Adipocyte (in vitro differentiated cells): ENCODE data around the gene NMRK2.

Experiments used
- DNase-seq: peaks from one replicate; pipeline ENCODE4 v3.0.0-alpha.2; 2015; ENCODE audit warnings: low read depth
- H3K27me3 ChIP-seq: replicated peaks from 2 replicates; pipeline ENCODE4 v1.7.0; 2013; ENCODE audit warnings: mild to moderate bottlenecking, low read length, moderate library complexity; ENCODE audit not compliant: control insufficient read depth, insufficient read depth
- H3K36me3 ChIP-seq: 2 replicates; pipeline ENCODE4 v1.7.0; 2013; ENCODE audit warnings: low read length, mild to moderate bottlenecking, moderate library complexity; ENCODE audit not compliant: control insufficient read depth, insufficient read depth, severe bottlenecking
- H3K4me1 ChIP-seq: 2 replicates; pipeline ENCODE4 v1.7.0; 2013; ENCODE audit warnings: mild to moderate bottlenecking, low read length, moderate library complexity; ENCODE audit not compliant: control insufficient read depth, insufficient read depth
- H3K4me3 ChIP-seq: 2 replicates; pipeline ENCODE4 v1.7.0; 2013; ENCODE audit warnings: mild to moderate bottlenecking, low read length, moderate library complexity
- H3K9ac ChIP-seq: 2 replicates; pipeline ENCODE4 v1.7.0; 2013; ENCODE audit warnings: mild to moderate bottlenecking, low read length, moderate library complexity
- H3K9me3 ChIP-seq: 2 replicates; pipeline ENCODE4 v1.7.0; 2013; ENCODE audit warnings: mild to moderate bottlenecking, low read length, moderate library complexity; ENCODE audit not compliant: control insufficient read depth

NMRK2 gene

GRCh38 chr19:3985643-3986259 is 52.9 kb downstream of the NMRK2 start:
- Histone ChIP-seq H3K9me3 (no peaks in the 10 kb centered on the region), H3K9ac (peak overlapping the region; percentile 100), H3K27me3 (no peaks in the 10 kb centered on the region), H3K36me3 (peaks cover 36% of the 10 kb centered on the region), H3K4me3 (peak overlapping the region; percentile 99), H3K4me1 (peaks cover 48% of the 10 kb centered on the region)
- DNase-seq = no peak

GRCh38 chr19:3986260-3987041 is 53.6 kb downstream of the NMRK2 start:
- no peaks in the 10 kb centered on the region for H3K9me3 ChIP-seq
- peaks cover 29% of the 10 kb centered on the region for H3K36me3 ChIP-seq
- peak; percentile 93 for DNase-seq

GRCh38 chr19:3987619-3988371 is 54.9 kb downstream of the NMRK2 start:
- Histone ChIP-seq H3K9me3 (no peaks in the 10 kb centered on the region), H3K27me3 (no peaks in the 10 kb centered on the region), H3K4me1 (peaks cover 37% of the 10 kb centered on the region), H3K36me3 (peaks cover 15% of the 10 kb centered on the region), H3K9ac (peak overlapping the region; percentile 81), H3K4me3 (peak overlapping the region; percentile 63)
- peak; percentile 94 for DNase-seq

More at GRCh38 chr19:3986260-3987041, 53.6 kb downstream of the NMRK2 start:
- Histone ChIP-seq H3K27me3 (no peaks in the 10 kb centered on the region), H3K4me3 (peak overlapping the region; percentile 99), H3K9ac (peak overlapping the region; percentile 100), H3K4me1 (peaks cover 48% of the 10 kb centered on the region)

DNA sequence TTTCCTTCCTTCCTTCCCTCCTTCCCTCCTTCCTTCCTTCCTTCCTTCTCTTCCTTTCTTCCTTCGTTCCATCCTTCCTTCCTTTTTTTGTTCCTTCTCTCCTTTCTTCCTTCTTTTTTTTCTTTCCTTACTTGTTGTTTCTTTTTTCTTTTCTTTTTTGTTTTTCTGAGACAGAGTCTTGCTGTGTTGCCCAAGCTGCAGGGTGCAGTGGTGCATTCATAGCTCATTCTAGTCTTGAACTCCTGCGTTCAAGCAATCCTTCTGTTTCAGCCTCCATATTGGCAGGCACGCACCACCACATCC is 57.9 kb downstream of the NMRK2 start:
- Histone ChIP-seq H3K9ac (no peak overlapping the region), H3K36me3 (no peaks in the 10 kb centered on the region), H3K27me3 (no peaks in the 10 kb centered on the region), H3K4me3 (no peak overlapping the region), H3K4me1 (peaks cover 22% of the 10 kb centered on the region), H3K9me3 (no peaks in the 10 kb centered on the region)
- no peak for DNase-seq
